Lower leg skin (tissue), 3 donors: ENCODE measurements around the gene TRPV2.

Experiments
- POLR2A ChIP-seq, 2 donors: fragments of 450-650 bp; IDR thresholded peaks; one replicate each; pipeline ENCODE4 v1.6.1; 2016 to 2017; ENCODE audit warnings: antibody characterized with exemption in 2 of 2, mild to moderate bottlenecking in 1 of 2, moderate library complexity in 1 of 2
- TF ChIP-seq, protein P1 (sequence below), 3 donors: fragments of 450-650 bp; IDR thresholded peaks; one replicate each; pipeline ENCODE4 v1.5.1; 2016; ENCODE audit warnings: antibody characterized with exemption in 3 of 3, mild to moderate bottlenecking in 3 of 3, moderate library complexity in 2 of 3

DNA sequence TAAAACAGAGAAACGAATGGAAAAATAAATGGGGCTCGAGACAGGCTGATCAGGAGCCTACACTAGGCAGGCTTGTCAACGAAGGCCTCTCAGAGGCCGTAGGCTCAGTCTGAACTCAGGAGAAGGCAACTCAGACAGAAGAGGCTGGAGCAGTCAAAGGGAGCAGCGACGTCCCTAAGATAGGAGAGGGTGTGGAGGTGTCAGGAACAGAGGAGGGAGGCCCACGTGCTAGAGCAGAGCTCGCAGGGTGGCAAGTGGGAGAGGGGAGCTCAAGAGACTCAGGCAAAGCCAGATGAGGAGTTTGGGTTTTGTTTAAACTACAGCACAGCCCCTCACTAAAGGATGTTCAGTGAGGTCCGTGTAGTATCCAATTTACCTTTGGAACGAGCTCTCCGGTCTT lies 43.9 kb downstream of the TRPV2 start:
- no peak for TF ChIP-seq POLR2A (IDR thresholded peaks at IDR 0.05)
- TF ChIP-seq, protein P1, sequence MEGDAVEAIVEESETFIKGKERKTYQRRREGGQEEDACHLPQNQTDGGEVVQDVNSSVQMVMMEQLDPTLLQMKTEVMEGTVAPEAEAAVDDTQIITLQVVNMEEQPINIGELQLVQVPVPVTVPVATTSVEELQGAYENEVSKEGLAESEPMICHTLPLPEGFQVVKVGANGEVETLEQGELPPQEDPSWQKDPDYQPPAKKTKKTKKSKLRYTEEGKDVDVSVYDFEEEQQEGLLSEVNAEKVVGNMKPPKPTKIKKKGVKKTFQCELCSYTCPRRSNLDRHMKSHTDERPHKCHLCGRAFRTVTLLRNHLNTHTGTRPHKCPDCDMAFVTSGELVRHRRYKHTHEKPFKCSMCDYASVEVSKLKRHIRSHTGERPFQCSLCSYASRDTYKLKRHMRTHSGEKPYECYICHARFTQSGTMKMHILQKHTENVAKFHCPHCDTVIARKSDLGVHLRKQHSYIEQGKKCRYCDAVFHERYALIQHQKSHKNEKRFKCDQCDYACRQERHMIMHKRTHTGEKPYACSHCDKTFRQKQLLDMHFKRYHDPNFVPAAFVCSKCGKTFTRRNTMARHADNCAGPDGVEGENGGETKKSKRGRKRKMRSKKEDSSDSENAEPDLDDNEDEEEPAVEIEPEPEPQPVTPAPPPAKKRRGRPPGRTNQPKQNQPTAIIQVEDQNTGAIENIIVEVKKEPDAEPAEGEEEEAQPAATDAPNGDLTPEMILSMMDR (IDR thresholded peaks at IDR 0.05): no peak
